ENCODE data around the gene LRRC42.
"Not testable (repeated sequence)": the region's sequence is repeated elsewhere in the genome, so short reads cannot be mapped to it uniquely, and the experiment has no call there.

LRRC42 gene

DNA sequence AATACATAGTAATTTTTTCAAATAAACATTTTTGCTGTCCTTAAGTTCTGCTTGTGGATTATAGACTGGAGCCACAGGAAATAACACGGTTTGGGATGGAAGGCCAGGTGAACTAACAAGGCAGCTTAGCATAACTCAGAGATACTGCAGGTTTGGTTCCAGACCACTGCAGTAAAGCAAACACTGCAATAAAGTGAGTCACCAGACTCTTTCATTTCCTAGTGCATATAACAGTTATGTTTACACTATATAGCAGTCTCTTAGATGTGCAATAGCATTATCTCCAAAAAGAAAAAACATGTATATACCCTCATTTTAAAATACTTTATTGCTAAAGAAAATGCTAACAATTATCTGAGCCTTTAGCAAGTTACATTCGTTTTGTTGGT lies 22.0 kb downstream of the LRRC42 start:
- DNase-seq, result no peak

DNA sequence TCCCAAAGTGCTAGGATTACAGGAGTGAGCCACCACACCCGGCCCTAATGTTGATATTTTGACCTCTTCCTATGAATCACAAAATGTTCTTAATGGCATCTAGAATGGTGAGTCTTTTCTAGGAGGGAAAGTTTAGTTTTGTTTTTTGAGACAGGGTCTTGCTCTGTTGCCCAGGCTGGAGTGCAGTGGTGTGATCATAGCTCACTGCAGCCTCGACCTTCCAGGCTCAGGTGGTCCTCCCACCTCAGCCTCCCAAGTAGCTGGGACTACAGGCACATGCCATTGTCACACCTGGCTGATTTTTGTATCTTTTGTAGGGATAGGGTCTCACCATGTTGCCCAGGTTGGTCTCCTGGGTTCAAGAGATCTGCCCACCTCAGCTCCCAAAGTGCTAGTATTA lies 23.2 kb downstream of the LRRC42 start:
- not testable (repeated sequence) for DNase-seq

DNA sequence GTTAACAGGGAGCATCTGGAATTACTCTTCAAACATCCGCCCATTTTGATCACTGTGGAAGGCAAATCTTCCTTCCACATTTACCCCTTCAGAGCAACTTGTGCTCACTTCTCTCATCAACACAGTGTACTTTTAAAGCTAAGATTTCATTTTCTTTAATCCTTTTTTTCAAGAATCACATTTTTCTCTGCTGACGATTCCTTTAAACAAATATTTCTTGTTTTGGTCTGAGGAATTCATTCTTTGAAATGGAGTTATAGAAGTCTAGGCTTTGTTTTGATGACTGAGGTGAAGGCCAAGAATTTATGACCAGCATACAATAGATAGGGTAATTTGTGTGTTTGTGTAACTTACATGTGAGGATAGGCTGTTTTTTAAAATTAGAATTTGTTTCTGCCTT lies 25.6 kb downstream of the LRRC42 start:
- no peak for DNase-seq

DNA sequence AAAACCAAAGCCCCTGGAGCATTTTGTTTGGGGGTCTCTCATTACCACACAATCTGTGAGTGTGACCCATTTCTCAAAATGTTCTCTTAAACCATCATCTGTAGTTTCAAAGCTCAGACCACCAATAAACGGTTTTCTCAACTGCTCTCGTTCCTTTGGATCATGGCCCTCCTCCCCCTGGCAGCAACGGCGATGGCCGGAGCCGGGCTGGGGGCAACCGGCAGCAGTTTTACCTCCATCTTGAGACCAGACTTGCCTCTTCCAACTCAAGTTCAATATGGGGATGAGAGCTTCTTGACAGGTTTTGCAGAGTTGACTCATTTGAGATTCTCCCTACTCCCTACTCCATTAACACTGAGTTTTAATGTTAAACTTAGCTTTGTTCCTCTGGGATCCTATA lies 29.7 kb downstream of the LRRC42 start:
- DNase-seq, result no peak

DNA sequence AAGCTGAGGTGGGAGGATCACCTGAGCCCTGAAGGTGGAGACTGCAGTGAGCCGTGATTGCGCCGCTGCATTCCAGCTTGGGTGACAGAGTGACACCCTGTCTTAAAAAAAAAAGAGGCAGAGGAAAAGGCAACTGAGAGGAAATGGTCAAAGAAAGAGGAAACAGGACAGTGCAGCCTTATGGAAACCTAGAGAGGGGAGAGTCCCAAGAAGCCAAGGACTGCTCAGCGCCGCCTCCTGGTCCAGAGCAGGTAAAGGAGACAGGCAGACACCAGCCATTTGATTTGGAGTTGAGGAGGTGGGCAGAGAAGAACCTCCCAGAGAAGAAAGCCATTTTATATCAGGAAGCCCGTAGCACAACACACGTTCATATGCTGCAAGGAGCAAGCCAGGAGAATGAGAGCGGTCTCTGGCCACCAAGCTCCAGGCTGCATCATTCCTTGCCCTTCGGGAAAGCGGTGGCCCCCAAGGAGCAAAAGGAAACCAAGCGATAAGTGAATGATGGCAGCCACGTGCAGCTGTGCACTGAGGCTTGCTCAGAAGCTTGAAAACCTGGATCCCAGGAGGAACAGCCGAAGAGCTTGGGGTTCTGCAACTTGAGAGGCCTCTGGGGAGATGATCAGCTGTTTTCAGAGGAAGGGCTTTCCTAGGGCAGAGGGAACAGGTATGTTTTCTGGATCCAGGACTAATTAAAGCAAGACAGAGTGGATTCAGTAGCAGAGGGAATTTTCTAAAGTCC lies 33.7 kb downstream of the LRRC42 start:
- no peak for DNase-seq

DNA sequence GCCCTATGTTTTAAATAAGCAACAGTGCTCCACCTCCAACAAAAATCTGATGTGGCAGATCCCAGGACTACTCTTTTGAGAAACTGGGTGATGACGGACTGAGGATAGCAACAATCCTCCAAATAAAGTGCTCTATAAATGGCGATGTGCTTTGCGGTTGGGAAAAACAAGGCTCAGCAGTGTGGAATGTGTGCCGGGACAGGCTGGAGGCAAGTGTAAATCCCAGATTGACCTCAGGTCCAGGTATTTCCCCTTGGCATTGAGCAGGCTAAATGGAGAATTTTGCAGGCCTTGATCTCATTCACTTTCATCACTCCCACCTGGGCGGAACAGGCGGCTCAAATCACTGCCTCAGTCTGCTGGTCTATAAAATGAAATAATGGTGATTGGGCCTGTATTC lies 35.1 kb downstream of the LRRC42 start:
- DNase-seq, result no peak

DNA sequence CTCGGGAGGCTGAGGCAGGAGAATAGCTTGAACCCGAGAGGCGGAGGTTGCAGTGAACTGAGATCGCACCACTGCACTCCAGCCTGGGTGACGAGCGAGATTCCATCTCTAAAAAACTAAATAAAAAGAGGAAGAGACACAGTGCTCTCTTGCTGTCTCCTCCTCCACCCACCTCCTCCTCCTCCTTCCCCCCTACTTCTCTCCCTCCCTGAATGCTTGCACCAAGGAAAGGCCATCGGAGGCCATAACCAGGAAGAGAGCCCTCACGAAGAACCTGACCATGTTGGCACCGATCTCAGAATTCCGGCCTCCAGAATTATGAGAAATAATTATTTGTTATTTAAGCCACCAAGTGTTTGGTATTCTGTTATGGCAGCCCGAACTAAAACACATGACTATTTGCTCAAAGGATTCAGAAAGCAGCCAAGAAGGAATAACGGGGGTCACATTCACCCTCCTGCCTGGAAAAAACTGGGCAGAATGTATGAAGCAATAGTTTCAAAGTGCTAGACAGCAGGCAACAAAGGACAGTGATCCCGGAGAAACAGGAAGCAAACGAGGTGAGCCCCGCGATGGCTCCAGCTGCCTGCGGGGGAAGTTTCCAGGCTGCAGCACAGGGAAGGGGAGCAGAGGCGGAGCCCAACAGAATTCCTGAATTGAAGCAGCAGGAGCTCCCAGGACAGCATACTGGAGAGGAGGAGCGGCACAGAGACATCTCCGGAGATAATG lies 36.0 kb downstream of the LRRC42 start:
- DNase-seq, result peak; percentile 56

DNA sequence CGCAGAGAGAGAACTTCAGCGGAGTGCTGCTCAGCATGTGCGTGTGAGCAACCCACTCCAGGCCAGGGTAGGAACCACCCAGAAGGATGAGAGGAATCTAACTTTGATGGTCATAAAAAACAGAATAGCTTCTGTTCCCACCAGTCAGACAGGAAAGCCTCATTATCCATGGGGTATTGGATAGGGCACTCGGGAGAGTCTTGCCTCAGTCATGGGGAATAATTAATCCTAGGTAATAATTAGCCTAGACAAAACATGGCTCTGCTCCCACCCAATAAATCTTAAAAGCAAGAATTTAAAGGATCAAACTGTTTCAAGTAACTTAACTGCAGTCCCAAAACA lies 36.6 kb downstream of the LRRC42 start:
- no peak for DNase-seq

DNA sequence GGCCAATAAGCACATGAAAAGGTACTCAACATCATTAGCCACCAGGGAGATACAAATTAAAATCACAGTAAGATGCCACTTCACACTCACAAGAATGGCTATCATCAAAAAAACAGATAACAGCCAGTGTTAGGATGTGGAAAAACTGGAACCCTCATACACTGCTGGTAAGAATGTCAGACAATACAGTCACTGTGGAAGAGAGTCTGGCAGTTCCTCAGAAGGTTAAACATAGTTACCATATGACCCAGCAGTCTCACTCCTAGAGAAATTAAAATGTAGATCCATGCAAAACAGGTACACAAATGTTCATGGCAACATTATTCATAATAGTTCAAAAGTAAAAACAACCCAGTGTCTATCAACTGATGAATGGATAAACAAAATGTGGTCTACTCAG lies 38.6 kb downstream of the LRRC42 start:
- no peak for DNase-seq

DNA sequence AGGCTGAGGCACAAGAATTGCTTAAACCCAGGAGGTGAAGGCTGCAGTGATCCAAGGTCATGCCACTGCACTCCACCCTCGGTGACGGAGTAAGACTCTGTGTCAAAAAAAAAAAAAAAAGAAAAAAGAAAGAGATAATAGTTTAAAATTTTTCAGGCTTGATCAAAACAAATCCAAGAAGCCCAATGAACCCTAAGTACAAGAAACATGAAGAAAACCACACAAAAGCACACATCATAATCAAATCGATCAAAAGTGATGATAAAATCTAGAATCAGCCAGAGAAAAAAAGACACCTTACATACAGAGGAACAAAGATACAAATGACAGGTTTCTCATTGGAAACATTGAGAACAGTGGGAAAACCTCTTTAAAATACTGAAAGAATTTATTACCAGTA lies 40.3 kb downstream of the LRRC42 start:
- DNase-seq, result no peak

DNA sequence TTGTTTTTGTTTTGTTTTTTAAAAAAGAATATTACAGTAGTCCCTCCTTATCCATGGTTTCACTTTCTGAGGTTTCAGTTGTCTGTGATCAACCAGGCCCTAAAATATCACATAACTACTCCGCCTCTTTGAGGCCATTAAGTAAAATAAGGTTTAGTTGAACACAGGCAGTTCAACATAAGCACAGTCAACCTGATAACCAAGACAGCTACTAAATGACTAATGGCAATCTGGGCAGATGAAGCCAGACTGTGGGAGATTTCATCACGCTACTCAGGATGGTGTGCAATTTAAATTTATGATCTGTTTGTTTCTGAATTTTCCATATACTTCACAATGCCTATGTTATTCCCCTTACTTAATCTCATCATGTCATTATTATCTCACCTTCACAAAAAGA lies 41.7 kb downstream of the LRRC42 start:
- no peak for DNase-seq

DNA sequence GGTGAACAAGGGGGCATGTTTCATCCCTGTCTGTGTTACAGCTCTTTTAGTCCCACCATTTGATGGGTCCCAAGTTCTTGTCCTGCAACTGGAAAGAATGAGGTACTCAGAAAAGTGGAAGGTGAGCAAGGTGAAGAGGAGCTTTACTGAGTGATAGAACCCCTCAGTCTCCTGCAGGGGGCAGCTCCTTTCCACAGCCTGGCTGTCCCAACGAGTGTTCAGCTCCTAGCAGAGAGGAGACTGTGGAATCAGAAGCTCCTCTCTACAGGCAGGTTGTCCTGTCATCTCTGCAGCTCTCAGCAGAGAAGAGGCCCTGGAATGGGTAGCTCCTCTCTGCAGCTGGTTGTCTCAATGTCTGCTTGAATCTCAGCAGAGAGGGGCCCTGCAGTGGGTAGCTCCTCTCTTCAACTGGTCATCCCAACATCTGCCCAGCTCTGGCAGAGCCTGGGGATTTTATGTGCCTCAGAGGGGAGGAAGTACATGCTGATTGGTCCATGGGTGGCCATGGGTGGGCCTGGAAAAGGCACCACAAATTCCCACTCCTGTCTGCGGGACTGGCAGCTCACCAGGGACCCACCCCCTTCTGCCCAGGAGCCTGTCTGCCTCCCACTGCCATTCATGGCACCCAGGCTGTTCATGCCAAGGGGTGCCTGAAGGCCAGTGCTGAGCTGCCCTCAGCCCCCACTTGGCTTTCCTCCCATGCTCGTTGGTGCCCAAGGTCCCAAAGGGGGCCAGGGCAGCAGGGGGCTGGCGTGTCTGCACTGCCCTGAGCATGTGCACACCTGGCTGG lies 46.1 kb downstream of the LRRC42 start:
- no peak for DNase-seq

DNA sequence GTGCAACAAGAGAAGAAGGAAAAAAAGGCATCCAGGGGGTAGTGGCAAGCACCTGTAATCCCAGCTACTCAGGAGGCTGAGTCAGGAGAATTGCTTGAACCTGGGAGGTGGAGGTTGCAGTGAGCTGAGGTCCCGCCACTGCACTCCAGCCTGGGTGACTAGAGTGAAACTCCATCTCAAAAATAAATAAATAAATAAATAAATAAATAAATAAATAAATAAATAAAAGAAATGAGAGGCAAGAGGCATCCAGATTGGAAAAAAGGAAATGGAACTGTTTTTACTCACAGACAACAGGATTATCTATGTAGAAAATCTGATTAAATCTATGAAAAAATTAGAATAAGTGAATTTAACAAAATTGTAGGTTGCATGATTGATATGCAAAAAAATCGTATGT lies 48.4 kb downstream of the LRRC42 start:
- DNase-seq, result not testable (repeated sequence)

DNA sequence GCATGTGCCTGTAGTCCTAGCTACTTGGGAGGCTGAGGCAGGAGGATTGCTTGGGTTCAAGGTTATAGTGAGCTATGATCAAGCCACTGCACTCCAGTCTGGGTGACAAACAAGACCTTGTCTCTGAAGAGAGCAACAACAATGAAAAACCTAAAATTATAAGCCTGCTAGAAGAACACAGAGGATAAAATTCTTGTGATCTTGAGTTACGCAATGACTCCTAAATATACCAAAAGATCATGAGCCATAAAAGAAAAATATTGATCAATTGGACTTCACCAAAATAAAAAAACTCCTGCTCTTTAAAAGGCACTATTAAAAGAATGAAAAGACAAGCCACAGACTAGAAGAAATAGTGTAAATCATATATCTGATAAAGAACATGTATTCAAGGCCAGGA lies 49.5 kb downstream of the LRRC42 start:
- no peak for DNase-seq

DNA sequence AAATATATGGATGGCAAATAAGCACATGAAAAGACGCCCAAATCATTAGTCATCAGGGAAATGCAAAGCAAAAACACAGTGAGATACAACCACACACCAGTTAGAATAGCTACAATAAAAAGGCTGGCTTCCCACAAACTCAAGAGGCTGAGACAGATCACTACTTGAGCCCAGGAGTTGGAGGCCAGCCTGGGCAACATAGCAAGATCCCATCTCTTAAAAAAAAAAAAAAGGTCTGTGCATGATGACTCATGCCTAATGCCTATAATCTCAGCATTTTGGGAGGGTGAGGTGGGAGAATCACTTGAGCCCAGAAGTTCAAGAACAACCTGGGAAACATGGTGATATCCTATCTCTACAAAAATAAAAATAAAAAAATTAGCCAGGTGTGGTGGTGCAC lies 52.1 kb downstream of the LRRC42 start:
- no peak for DNase-seq

DNA sequence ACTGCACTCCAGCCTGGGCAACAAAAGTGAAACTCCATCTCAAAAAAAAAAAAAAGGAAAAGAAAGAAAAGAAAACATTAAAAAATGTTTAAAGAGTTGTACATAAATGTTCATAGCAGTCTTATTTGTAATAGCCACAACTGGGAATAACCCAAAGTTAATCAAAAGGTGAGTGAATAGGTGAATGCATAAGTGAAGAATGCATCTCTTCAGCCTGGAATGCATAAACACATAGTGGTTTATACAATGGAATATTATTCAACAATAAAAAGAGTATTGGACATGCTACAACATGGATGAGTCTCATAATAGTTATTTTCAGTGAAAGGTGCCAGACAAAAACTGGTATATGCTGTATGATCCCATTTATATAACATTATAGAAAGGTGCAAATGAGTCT lies 53.8 kb downstream of the LRRC42 start:
- DNase-seq, result no peak

DNA sequence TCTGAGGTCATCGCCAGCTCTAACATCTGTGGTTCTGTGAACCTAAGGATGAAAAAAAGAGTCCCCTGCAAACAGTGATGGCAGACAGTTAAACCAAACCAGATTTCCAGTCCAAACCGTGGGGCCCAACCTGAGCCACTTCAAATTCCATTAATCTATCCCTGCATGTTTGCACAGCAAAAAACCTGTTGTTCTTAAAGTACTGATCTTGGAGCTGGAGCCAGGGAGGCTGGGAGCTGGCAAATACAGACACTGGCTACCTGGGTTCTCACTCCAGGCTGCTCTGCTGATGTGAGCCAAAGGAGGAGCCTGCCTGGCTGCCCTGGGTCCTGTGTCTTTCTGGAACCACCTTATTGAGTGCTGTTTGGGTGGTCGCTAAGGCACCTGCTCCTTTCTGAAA lies 55.4 kb downstream of the LRRC42 start:
- DNase-seq, result no peak

DNA sequence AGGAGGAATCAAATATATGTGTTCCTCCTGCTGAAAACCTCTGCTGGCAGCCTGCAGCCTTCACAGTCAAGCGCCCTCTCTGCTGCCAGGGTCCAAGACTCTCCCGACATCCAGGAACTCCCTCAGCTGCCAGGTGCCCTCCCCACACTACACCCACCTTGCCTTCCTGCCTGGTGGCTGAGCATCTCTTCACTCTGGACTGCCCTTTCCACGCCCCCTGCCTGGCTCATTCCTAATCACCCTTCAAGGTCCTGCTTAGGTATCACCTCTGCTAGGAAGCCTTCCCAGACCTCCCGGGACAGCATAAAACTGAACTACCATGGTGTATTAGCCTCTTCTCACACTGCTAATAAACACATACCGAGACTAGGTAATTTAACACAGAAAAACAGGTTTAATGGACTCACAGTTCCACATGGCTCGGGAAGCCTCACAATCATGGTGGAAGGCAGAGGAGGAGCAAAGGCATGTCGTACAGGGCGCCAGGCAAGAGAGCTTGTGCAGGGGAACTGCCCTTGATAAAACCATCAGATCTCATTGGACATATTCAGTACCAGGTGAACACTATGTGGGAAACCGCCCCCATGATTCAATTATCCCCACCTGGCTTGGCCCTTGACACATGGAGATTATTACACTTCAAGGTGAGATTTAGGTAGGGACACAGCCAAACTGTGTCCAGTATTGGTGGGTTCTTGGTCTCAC lies 56.5 kb downstream of the LRRC42 start:
- DNase-seq, result no peak

DNA sequence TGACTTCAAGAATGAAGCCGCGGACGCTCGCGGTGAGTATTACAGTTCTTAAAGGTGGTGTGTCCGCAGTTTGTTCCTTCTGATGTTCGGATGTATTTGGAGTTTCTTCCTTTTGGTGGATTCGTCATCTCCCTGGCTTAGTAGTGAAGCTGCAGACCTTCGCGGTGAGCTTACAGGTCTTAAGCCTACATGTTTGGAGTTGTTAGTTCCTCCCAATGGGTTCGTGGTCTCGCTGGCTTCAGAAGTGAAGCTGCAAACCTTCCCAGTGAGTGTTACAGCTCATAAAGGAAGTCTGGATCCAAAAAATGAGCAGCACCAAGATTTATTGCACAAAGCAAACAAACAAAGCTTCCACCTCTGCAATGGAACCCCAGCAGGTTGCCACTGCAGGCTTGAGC lies 57.1 kb downstream of the LRRC42 start:
- DNase-seq, result no peak

DNA sequence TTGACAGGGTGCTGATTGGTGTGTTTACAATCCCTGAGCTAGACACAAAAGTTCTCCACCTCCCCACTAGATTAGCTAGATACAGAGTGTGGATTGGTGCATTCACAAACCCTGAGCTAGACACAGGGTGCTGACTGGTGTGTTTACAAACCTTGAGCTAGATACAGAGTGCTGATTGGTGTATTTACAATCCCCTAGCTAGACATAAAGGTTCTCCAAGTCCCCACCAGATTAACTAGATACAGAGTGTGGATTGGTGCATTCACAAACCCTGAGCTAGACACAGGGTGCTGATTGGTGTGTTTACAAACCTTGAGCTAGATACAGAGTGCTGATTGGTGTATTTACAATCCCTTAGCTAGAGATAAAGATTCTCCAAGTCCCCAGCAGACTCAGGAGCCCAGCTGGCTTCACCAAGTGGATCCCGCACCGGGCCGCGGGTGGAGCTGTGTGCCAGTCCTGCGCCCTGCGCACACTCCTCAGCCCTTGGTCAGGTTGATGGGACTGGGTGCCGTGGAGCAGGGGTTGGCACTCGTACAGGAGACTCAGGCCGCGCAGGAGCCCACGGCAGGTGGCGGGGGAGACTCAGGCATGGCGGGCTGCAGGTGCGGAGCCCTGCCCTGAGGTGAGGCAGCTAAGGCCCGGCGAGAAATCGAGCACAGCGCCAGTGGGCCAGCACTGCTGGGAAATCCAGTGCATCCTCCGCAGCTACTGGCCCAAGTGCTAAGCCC lies 57.8 kb downstream of the LRRC42 start:
- DNase-seq, result not testable (repeated sequence)

DNA sequence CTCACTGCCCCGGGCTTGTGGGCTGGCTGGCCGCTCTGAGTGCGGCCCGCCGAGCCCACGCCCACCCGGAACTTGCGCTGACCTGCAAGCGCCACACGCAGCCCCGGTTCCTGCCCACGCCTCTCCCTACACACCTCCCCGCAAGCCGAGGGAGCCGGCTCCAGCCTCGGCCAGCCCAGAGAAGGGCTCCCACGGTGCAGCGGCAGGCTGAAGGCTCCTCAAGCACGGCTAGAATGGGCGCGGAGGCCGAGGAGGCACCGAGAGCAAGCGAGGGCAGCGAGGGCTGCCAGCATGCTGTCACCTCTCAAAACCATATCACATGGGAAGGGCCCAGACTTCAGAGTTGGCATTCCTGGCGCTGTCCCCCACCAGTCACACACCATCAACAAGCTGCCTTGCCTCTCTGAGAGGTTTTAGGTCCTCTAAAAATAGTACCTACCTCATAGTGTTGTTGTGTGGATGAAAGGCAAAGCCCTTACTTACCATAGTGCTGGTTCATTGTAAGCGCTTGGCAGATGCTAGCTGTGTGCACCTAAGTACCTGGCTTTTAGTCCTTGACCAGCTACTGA lies 58.4 kb downstream of the LRRC42 start:
- no peak for DNase-seq

DNA sequence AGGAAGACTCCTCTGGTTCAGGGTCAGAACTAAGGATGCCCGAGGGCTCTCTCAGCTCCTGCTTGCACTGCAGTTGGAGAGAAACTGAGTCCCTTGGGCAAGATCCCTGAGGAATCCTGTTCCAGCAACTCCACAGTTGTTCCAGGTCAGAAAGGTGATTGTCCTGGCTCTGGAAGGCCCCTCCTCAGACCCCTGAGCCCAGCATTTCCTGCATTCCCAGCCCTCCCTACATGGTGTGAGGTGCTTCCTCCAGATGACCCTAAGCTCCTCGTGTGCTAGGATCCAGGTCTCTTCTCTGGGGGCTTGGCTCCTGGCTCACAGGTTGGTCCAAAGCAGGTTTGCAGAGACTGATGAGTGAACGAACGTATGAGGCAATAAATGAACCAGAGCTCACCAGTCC lies 60.4 kb downstream of the LRRC42 start:
- DNase-seq, result no peak

All from hematopoietic multipotent progenitor cell treated with erythropoietin and hydrocortisone succinate and interleukin-3 and kit ligand, for 4 days (in vitro differentiated cells).